OCI-LY7 (cell line): ENCODE results near the gene CIAO2B. TPM values are rescaled to one million over a fixed set of nuclear protein-coding genes. Genes with fewer than 3 reads are reported as not detected.

Source experiments
- BruUV-seq: library from RNA; stranded (reverse); fragments of 400-500 nt; replicated peaks from 2 replicates; lab custom pipeline; 2021; lab: Mats Ljungman, UMichigan
- CTCF ChIA-PET: fragments of 300-600 bp; sonication (Branson Sonifier 250); formaldehyde crosslinking; loops from one replicate; lab custom pipeline; 2022; ENCODE audit warnings: antibody characterized with exemption; ENCODE audit not compliant: unreplicated experiment; lab: Charles Lee
- POLR2A ChIA-PET: fragments of 300-600 bp; sonication (Branson Sonifier 250); formaldehyde crosslinking; loops from one replicate; lab custom pipeline; 2022; ENCODE audit warnings: antibody characterized with exemption; lab: Charles Lee
- DNase-seq: peaks from one replicate; pipeline ENCODE4 v3.0.0-alpha.2; 2015; ENCODE audit warnings: low spot score
- H2AFZ ChIP-seq: fragments of 200-600 bp; sonication (generic), shearing (Covaris generic); 2 replicates; pipeline ENCODE4 v1.6.1; 2014; ENCODE audit warnings: mild to moderate bottlenecking, antibody characterized with exemption, low read length, moderate library complexity
- H3K27ac ChIP-seq: fragments of 200-600 bp; sonication (generic); 2 replicates; pipeline ENCODE4 v1.5.1; 2014; ENCODE audit warnings: mixed run types, low read depth, mild to moderate bottlenecking, moderate library complexity, low read length, inconsistent platforms; ENCODE audit not compliant: poor library complexity, severe bottlenecking
- H3K36me3 ChIP-seq: fragments of 200-600 bp; sonication (generic); 2 replicates; pipeline ENCODE4 v1.6.1; 2014; ENCODE audit warnings: mild to moderate bottlenecking, antibody characterized with exemption, low read length, moderate library complexity, mixed read lengths; ENCODE audit not compliant: insufficient read depth
- H3K4me1 ChIP-seq: fragments of 200-600 bp; sonication (generic); 2 replicates; pipeline ENCODE4 v1.5.1; 2014; ENCODE audit warnings: mild to moderate bottlenecking, low read length; ENCODE audit not compliant: insufficient read depth, poor library complexity, severe bottlenecking
- H3K4me2 ChIP-seq: fragments of 200-600 bp; sonication (generic); 2 replicates; pipeline ENCODE4 v1.6.1; 2014; ENCODE audit warnings: mild to moderate bottlenecking, low read length
- H3K4me3 ChIP-seq: fragments of 200-600 bp; sonication (generic); 2 replicates; pipeline ENCODE4 v1.5.1; 2014; ENCODE audit warnings: mild to moderate bottlenecking, low read depth, low read length; ENCODE audit not compliant: poor library complexity, severe bottlenecking
- H3K79me2 ChIP-seq: fragments of 200-600 bp; sonication (generic); 2 replicates; pipeline ENCODE4 v1.6.1; 2016; ENCODE audit warnings: low read depth, mild to moderate bottlenecking, low read length, moderate library complexity, mixed read lengths; ENCODE audit not compliant: insufficient read depth
- H3K9me2 ChIP-seq: fragments of 200-600 bp; sonication (generic); 2 replicates; pipeline ENCODE4 v1.6.1; 2016; ENCODE audit warnings: mild to moderate bottlenecking, low read length, mixed read lengths; ENCODE audit not compliant: insufficient read depth
- H3K9me3 ChIP-seq: fragments of 200-600 bp; sonication (generic); 2 replicates; pipeline ENCODE4 v1.6.1; 2014; ENCODE audit warnings: mild to moderate bottlenecking, mixed run types, low read length, mixed read lengths
- H4K20me1 ChIP-seq: fragments of 200-600 bp; sonication (generic); 2 replicates; pipeline ENCODE4 v1.6.1; 2014; ENCODE audit warnings: mild to moderate bottlenecking, antibody characterized with exemption, low read length, moderate library complexity, mixed read lengths; ENCODE audit not compliant: insufficient read depth
- EZH2phosphoT487 ChIP-seq: fragments of 200-600 bp; sonication (generic); IDR thresholded peaks from 2 replicates; pipeline ENCODE4 v1.6.1; 2018; ENCODE audit warnings: low read depth, borderline replicate concordance, mild to moderate bottlenecking, mixed run types, antibody characterized with exemption, low read length, moderate library complexity, mixed read lengths
- intact Hi-C: fragments of 100-400 bp; cut with micrococcal nuclease; formaldehyde crosslinking; loops from one replicate; pipeline ENCODE4 v1.10.0; 2022; ENCODE audit not compliant: unreplicated experiment
- total RNA-seq, 2 experiments: library from RNA; depleted of rRNA in 1 of 2; stranded (reverse); fragments of >200 nt in 1 of 2; shearing (Covaris generic) in 1 of 2; gene quantifications; 2 replicates each; pipeline ENCODE4 v1.2.3, GENCODE V29; 2014 to 2022
- TF ChIP-seq, protein P1 (sequence below): fragments of 200-600 bp; sonication (generic); conservative IDR thresholded peaks from 2 replicates; pipeline ENCODE4 v1.5.1; 2014; ENCODE audit warnings: mild to moderate bottlenecking, antibody characterized with exemption, low read length, moderate library complexity, mixed read lengths

Gene CIAO2B
- total RNA-seq, 2 experiments from 2014 or later: 76.4 to 133 TPM

DNA sequence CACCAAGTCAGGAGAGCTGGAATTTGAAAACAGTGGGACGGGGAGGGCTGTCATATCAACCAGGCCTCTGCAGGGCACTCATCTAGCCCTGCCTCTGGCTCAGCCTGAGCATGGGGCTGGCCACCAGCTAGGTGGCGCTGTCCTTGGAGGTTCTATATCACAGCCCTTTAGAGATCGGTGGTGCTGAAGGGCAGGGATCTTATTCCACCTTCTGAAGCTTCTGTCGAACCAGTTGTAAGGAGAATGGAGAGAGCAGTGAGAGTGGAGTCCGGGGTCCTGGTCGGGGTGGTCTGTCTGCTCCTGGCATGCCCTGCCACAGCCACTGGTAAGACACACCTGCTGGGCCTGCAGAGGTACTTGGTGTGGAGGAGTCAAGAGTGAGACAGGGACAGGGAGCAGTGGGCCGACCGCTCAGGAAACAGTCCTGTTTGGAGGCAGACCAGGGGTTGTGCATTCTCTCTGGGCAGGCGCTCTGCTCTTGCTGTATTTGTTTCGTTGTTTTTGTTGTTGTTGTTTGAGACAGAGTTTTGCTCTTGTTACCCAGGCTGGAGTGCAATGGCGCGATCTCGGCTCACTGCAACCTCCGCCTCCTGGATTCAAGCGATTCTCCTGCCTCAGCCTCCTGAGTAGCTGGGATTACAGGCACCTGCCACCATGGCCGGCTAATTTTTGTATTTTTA lies 27.0 kb upstream of the CIAO2B start, which contains the start of gene CES3:
TSS of gene CES3 (plus strand) at position 202 of the 680 bp plus-strand sequence. CDS start at position 244, 42 bp downstream.
- Histone ChIP-seq H3K9me2 (no peaks in the 10 kb centered on the region), H3K4me2 (peak within 1 kb of the TSS; percentile 12; the same call in 1 of the 2 replicates), H3K4me3 (no peak within 1 kb of the TSS), H3K79me2 (no peaks in the 10 kb centered on the region), H3K4me1 (peaks cover 4% of the 10 kb centered on the region), H4K20me1 (no peaks in the 10 kb centered on the region), H2AFZ (peak within 1 kb of the TSS; percentile 40; the same call in 1 of the 2 replicates), H3K9me3 (no peaks in the 10 kb centered on the region), H3K27ac (no peak within 1 kb of the TSS), H3K36me3 (no peaks in the 10 kb centered on the region)
- peak; percentile 80 for DNase-seq
- POLR2A ChIA-PET: interaction anchor here (0.5 kb wide), 1 partner anchor 67 kb away, joined by 4 read pairs; no protein-coding TSS in a partner anchor
- CTCF ChIA-PET: interaction anchor here (0.5 kb wide), 1 partner anchor 18 kb away, joined by 9 read pairs; no protein-coding TSS in a partner anchor
- BruUV-seq: no TSS peak
- intact Hi-C loops: no loop called here
- TF ChIP-seq, protein P1, sequence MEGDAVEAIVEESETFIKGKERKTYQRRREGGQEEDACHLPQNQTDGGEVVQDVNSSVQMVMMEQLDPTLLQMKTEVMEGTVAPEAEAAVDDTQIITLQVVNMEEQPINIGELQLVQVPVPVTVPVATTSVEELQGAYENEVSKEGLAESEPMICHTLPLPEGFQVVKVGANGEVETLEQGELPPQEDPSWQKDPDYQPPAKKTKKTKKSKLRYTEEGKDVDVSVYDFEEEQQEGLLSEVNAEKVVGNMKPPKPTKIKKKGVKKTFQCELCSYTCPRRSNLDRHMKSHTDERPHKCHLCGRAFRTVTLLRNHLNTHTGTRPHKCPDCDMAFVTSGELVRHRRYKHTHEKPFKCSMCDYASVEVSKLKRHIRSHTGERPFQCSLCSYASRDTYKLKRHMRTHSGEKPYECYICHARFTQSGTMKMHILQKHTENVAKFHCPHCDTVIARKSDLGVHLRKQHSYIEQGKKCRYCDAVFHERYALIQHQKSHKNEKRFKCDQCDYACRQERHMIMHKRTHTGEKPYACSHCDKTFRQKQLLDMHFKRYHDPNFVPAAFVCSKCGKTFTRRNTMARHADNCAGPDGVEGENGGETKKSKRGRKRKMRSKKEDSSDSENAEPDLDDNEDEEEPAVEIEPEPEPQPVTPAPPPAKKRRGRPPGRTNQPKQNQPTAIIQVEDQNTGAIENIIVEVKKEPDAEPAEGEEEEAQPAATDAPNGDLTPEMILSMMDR: peak; percentile 94
- no peak for TF ChIP-seq EZH2phosphoT487

DNA sequence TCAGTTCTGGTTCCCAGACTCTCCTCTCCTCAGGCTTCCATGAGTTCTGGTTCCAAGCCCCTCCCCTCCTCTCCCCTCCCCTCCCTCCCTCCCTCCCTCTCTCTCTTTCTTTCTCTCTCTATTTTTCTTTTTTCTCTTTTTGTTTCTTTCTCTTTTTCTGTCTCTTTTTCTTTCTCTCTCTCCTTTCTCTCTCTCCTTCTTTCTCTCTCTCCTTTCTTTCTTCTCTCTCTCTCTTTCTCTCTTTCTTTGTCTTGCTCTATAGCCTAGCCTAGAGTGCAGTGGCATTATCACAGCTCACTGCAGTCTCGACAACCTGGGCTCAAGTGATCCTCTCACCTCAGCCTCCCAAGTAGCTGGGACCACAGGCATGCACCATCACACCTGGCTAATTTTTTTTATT lies 26.1 kb upstream of the CIAO2B start:
- Histone ChIP-seq H3K4me3 (no peak overlapping the region), H3K9me3 (no peaks in the 10 kb centered on the region), H4K20me1 (no peaks in the 10 kb centered on the region), H3K79me2 (no peaks in the 10 kb centered on the region), H3K4me2 (no peak overlapping the region), H2AFZ (no peak overlapping the region), H3K9me2 (no peaks in the 10 kb centered on the region), H3K27ac (no peak overlapping the region), H3K4me1 (peaks cover 4% of the 10 kb centered on the region), H3K36me3 (no peaks in the 10 kb centered on the region)
- intact Hi-C loops: no loop called here
- BruUV-seq: no TSS peak
- ChIA-PET CTCF (interaction anchor here (0.5 to 1.1 kb wide), 2 partner anchors 17 to 310 kb away, joined by 3 to 9 read pairs; no protein-coding TSS in a partner anchor), POLR2A (interaction anchor here (0.6 kb wide), 1 partner anchor 308 kb away, joined by 3 read pairs; no protein-coding TSS in a partner anchor)
- TF ChIP-seq EZH2phosphoT487: no peak
- TF ChIP-seq, protein P1: no peak
- no peak for DNase-seq

DNA sequence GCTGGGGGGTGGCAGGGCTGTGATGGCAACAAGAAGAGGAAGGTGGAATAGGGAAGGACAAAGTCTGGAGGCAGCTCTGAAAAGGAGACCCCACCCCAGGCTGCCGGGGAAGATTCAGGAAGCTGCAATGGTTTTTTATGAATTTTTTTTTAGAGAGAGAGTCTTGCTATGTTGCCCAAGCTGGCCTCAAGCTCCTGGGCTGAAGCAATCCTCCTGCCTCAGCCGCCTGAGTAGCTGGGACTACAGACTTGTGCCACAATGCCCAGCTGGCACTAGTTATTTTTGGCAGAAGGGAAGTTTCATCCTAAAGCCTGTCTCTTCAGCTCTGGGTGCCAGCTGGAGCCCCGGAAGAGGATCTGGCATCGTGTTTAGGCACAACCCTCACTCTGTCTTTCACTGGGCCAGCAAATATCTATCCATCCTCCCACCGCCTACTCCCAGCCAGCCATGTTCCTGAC lies 25.5 kb upstream of the CIAO2B start:
- no peaks in the 10 kb centered on the region for H3K9me2 ChIP-seq
- CTCF ChIA-PET: interaction anchor here (1.1 kb wide), 1 partner anchor 309 kb away, joined by 3 read pairs; no protein-coding TSS in a partner anchor
- DNase-seq: no peak
- no peaks in the 10 kb centered on the region for H3K36me3 ChIP-seq
- intact Hi-C loops: no loop called here
- H2AFZ ChIP-seq: no peak overlapping the region
- H3K9me3 ChIP-seq: no peaks in the 10 kb centered on the region
- no peak overlapping the region for H3K27ac ChIP-seq
- peaks cover 4% of the 10 kb centered on the region for H3K4me1 ChIP-seq
- no TSS peak for BruUV-seq
- no peaks in the 10 kb centered on the region for H4K20me1 ChIP-seq
- no peak overlapping the region for H3K4me2 ChIP-seq
- H3K79me2 ChIP-seq: no peaks in the 10 kb centered on the region
- TF ChIP-seq, protein P1: no peak
- TF ChIP-seq EZH2phosphoT487: no peak
- no peak overlapping the region for H3K4me3 ChIP-seq
- POLR2A ChIA-PET: no interaction called here
